ENCODE measurements around the gene NHP2. TPM values are rescaled to one million over a fixed set of nuclear protein-coding genes. Genes with fewer than 3 reads are reported as not detected.

NHP2 gene
- total RNA-seq, 2 donors from 2014 or later: 62.2 to 62.4 TPM

DNA sequence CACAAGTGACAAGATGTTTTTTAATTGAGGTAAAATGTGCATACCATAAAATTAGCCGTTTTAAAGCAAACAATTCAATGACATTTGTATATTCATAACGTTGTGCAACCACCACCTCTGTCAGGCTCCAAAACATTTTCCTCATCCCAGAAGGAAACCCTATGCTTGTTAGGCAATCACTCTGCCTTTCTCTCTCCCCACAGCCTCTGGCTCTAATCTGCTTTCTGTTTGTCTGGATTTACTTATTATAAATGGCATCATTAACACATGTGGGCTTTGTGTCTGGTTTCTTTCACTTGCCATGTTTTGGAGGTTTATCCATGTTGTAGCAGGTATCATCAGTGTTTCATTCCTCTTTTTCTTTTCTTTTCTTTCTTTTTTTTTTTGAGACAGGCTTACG is 41.8 kb downstream of the NHP2 start:
- ATAC-seq (no peak), DNase-seq (no peak)
- no peaks in the 10 kb centered on the region for H3K9me3 ChIP-seq (ENCODE audit: control insufficient read depth, low read length, poor library complexity, severe bottlenecking)
- no peak overlapping the region for H3K27ac Mint-ChIP-seq
- peaks cover 31% of the 10 kb centered on the region for H3K4me1 Mint-ChIP-seq
- no peak overlapping the region for H3K4me3 Mint-ChIP-seq
- H3K27me3 Mint-ChIP-seq: no peaks in the 10 kb centered on the region
- H3K36me3 Mint-ChIP-seq (ENCODE audit: low read depth): no peaks in the 10 kb centered on the region

DNA sequence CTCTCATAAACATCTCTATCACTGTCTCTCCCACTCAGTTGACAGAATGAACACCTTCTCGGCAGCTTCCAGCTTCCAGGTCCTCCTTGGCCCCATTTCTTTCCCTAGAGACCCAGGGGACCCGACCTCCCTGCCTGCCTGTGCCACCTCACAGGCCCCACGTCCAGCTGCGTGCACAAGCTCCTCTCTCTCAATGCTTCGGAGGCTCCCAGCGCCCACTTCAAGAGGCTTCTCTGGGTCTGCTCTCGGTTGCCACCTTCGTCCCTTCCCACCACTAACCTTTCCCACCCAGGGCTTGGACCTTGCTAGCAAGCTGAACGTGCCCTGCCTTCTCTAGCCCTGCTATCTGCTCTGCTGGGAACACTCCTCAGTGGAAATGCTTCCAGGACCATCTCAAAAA is 43.2 kb downstream of the NHP2 start:
- H3K9me3 ChIP-seq (ENCODE audit: control insufficient read depth, low read length, poor library complexity, severe bottlenecking): no peaks in the 10 kb centered on the region
- peaks cover 22% of the 10 kb centered on the region for H3K4me1 Mint-ChIP-seq
- DNase-seq (no peak), ATAC-seq (no peak)
- H3K36me3 Mint-ChIP-seq (ENCODE audit: low read depth): no peaks in the 10 kb centered on the region
- no peak overlapping the region for H3K4me3 Mint-ChIP-seq
- no peaks in the 10 kb centered on the region for H3K27me3 Mint-ChIP-seq
- no peak overlapping the region for H3K27ac Mint-ChIP-seq

DNA sequence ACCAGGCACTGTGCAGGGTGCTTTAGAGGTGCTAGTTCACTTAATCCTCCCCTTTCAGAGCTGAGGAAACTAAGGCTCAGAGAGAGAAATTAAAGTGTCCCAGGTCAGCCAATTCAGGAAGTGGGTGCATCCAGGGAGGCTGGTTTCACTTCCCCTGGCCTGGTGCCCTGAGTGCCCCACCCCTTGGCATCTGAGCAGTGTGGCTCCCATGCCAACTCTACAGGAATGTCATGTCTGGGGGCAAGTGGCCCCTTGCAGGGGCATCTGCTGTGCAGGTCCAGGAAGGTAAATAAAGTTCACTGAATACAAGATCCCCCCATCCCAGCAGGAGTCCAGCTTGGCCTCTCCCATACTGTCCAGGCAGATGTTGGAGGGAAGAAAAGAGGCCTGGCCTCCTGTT is 44.7 kb downstream of the NHP2 start:
- no peaks in the 10 kb centered on the region for H3K27me3 Mint-ChIP-seq
- H3K36me3 Mint-ChIP-seq (ENCODE audit: low read depth): no peaks in the 10 kb centered on the region
- no peak overlapping the region for H3K4me3 Mint-ChIP-seq
- DNase-seq (no peak), ATAC-seq (no peak)
- no peaks in the 10 kb centered on the region for H3K9me3 ChIP-seq (ENCODE audit: control insufficient read depth, low read length, poor library complexity, severe bottlenecking)
- H3K27ac Mint-ChIP-seq: no peak overlapping the region
- peaks cover 15% of the 10 kb centered on the region for H3K4me1 Mint-ChIP-seq

- ATAC-seq (no peak), DNase-seq (no peak)
- no peaks in the 10 kb centered on the region for H3K36me3 Mint-ChIP-seq (ENCODE audit: low read depth)
- no peaks in the 10 kb centered on the region for H3K27me3 Mint-ChIP-seq
- H3K9me3 ChIP-seq (ENCODE audit: control insufficient read depth, low read length, poor library complexity, severe bottlenecking): no peaks in the 10 kb centered on the region
- H3K27ac Mint-ChIP-seq: peak overlapping the region; percentile 49
- peaks cover 15% of the 10 kb centered on the region for H3K4me1 Mint-ChIP-seq
- H3K4me3 Mint-ChIP-seq: no peak overlapping the region
Measured at GRCh38 chr5:178108446-178108845, 45.2 kb downstream of the NHP2 start.

GRCh38 chr5:178107756-178108310 is 45.9 kb downstream of the NHP2 start:
- H3K27ac Mint-ChIP-seq: no peak overlapping the region
- H3K36me3 Mint-ChIP-seq (ENCODE audit: low read depth): no peaks in the 10 kb centered on the region
- no peaks in the 10 kb centered on the region for H3K27me3 Mint-ChIP-seq
- no peak for DNase-seq
- H3K4me1 Mint-ChIP-seq: peaks cover 13% of the 10 kb centered on the region
- no peak for ATAC-seq
- H3K4me3 Mint-ChIP-seq: no peak overlapping the region
- H3K9me3 ChIP-seq (ENCODE audit: control insufficient read depth, low read length, poor library complexity, severe bottlenecking): no peaks in the 10 kb centered on the region

GRCh38 chr5:178106556-178107239 is 47.0 kb downstream of the NHP2 start:
- no peaks in the 10 kb centered on the region for H3K9me3 ChIP-seq (ENCODE audit: control insufficient read depth, low read length, poor library complexity, severe bottlenecking)
- Mint-ChIP-seq H3K4me1 (peaks cover 7% of the 10 kb centered on the region), H3K4me3 (no peak overlapping the region), H3K36me3 (ENCODE audit: low read depth) (no peaks in the 10 kb centered on the region), H3K27ac (no peak overlapping the region), H3K27me3 (no peaks in the 10 kb centered on the region)
- ATAC-seq (no peak), DNase-seq (no peak)

GRCh38 chr5:178106086-178106485 is 47.6 kb downstream of the NHP2 start:
- no peak for ATAC-seq
- DNase-seq: no peak
- Mint-ChIP-seq H3K4me1 (peaks cover 7% of the 10 kb centered on the region), H3K36me3 (ENCODE audit: low read depth) (no peaks in the 10 kb centered on the region), H3K27ac (no peak overlapping the region), H3K27me3 (no peaks in the 10 kb centered on the region), H3K4me3 (no peak overlapping the region)
- no peaks in the 10 kb centered on the region for H3K9me3 ChIP-seq (ENCODE audit: control insufficient read depth, low read length, poor library complexity, severe bottlenecking)

GRCh38 chr5:178104492-178104891 is 49.2 kb downstream of the NHP2 start:
- peaks cover 7% of the 10 kb centered on the region for H3K4me1 Mint-ChIP-seq
- H3K9me3 ChIP-seq (ENCODE audit: control insufficient read depth, low read length, poor library complexity, severe bottlenecking): no peaks in the 10 kb centered on the region
- DNase-seq: no peak
- peak overlapping the region; percentile 56 for H3K27ac Mint-ChIP-seq
- no peaks in the 10 kb centered on the region for H3K27me3 Mint-ChIP-seq
- H3K4me3 Mint-ChIP-seq: no peak overlapping the region
- no peaks in the 10 kb centered on the region for H3K36me3 Mint-ChIP-seq (ENCODE audit: low read depth)
- ATAC-seq: no peak

GRCh38 chr5:178103612-178104011 is 50.1 kb downstream of the NHP2 start:
- Mint-ChIP-seq H3K4me3 (no peak overlapping the region), H3K27me3 (no peaks in the 10 kb centered on the region), H3K36me3 (ENCODE audit: low read depth) (no peaks in the 10 kb centered on the region), H3K27ac (no peak overlapping the region), H3K4me1 (peaks cover 7% of the 10 kb centered on the region)
- DNase-seq: no peak
- H3K9me3 ChIP-seq (ENCODE audit: control insufficient read depth, low read length, poor library complexity, severe bottlenecking): no peaks in the 10 kb centered on the region
- ATAC-seq: no peak

Other genes starting within 250 kb of the NHP2 start
- not detected for gene PROP1, start 157.6 kb downstream of the NHP2 start, total RNA-seq
- gene N4BP3, start 40.4 kb downstream of the NHP2 start, total RNA-seq: 1 to 10 TPM; 8.5 to 9.0 TPM
- 10 to 100 TPM; 14.7 to 15.3 TPM for gene RMND5B, start 22.9 kb downstream of the NHP2 start, total RNA-seq
- not detected for gene GMCL2, start 33.5 kb upstream of the NHP2 start, total RNA-seq
- 10 to 100 TPM; 89.5 to 90.5 TPM for gene HNRNPAB, start 50.6 kb upstream of the NHP2 start, total RNA-seq
- gene PHYKPL, start 78.9 kb upstream of the NHP2 start, total RNA-seq: 100 to 1,000 TPM in 1 of 2 donors, 10 to 100 TPM in 1; 86.9 to 107 TPM